HEK293T (cell line): ENCODE results near the gene KCND2.
"Not testable (repeated sequence)": the region's sequence is repeated elsewhere in the genome, so short reads cannot be mapped to it uniquely, and the experiment has no call there.

Source experiments
- CTCF ChIA-PET: fragments of 350-600 bp; formaldehyde crosslinking; extraction: SDS; loops from one replicate; lab custom pipeline; 2021; ENCODE audit warnings: antibody characterized with exemption, inconsistent platforms; lab: Yijun Ruan, JAX
- POLR2A ChIA-PET: fragments of 350-600 bp; formaldehyde crosslinking; extraction: SDS; loops from one replicate; lab custom pipeline; 2020; ENCODE audit warnings: antibody characterized with exemption, inconsistent platforms; lab: Yijun Ruan, JAX
- DNase-seq: peaks from one replicate; pipeline ENCODE4 v3.0.0; 2012; ENCODE audit warnings: mixed read lengths; ENCODE audit errors: extremely low spot score
- ARNT ChIP-seq: fragments of 450-650 bp; IDR thresholded peaks from 2 replicates; pipeline ENCODE4 v1.6.1; 2017; ENCODE audit warnings: mild to moderate bottlenecking
- BHLHE40 ChIP-seq: fragments of 450-650 bp; IDR thresholded peaks from 2 replicates; pipeline ENCODE4 v1.6.1; 2016; ENCODE audit warnings: mild to moderate bottlenecking, moderate library complexity, borderline replicate concordance
- CTBP1 ChIP-seq: fragments of 450-650 bp; IDR thresholded peaks from 2 replicates; pipeline ENCODE4 v1.6.1; 2016; ENCODE audit warnings: borderline replicate concordance
- ELF4 ChIP-seq: fragments of 450-650 bp; IDR thresholded peaks from 2 replicates; pipeline ENCODE4 v1.6.1; 2017; ENCODE audit warnings: antibody characterized with exemption
- FOXA1 ChIP-seq: fragments of 450-650 bp; IDR thresholded peaks from 2 replicates; pipeline ENCODE4 v1.6.1; 2016; ENCODE audit warnings: mild to moderate bottlenecking
- FOXK2 ChIP-seq: fragments of 450-650 bp; IDR thresholded peaks from 2 replicates; pipeline ENCODE4 v1.6.1; 2016; ENCODE audit warnings: mild to moderate bottlenecking
- FOXM1 ChIP-seq: fragments of 450-650 bp; IDR thresholded peaks from 2 replicates; pipeline ENCODE4 v1.6.1; 2017; ENCODE audit warnings: mild to moderate bottlenecking, borderline replicate concordance
- HDGF ChIP-seq: fragments of 450-650 bp; IDR thresholded peaks from 2 replicates; pipeline ENCODE4 v1.6.1; 2017; ENCODE audit warnings: antibody characterized with exemption, borderline replicate concordance
- L3MBTL2 ChIP-seq: fragments of 450-650 bp; conservative IDR thresholded peaks from 2 replicates; pipeline ENCODE4 v1.6.1; 2016; ENCODE audit warnings: mild to moderate bottlenecking
- LEF1 ChIP-seq: fragments of 450-650 bp; IDR thresholded peaks from 2 replicates; pipeline ENCODE4 v1.6.1; 2017; ENCODE audit warnings: mild to moderate bottlenecking, borderline replicate concordance
- NFRKB ChIP-seq: fragments of 450-650 bp; IDR thresholded peaks from 2 replicates; pipeline ENCODE4 v1.6.1; 2016; ENCODE audit warnings: mild to moderate bottlenecking, moderate library complexity
- PKNOX1 ChIP-seq: fragments of 450-650 bp; IDR thresholded peaks from 2 replicates; pipeline ENCODE4 v1.6.1; 2016
- SP1 ChIP-seq: fragments of 450-650 bp; IDR thresholded peaks from 2 replicates; pipeline ENCODE4 v1.6.1; 2017
- SUZ12 ChIP-seq: fragments of 450-650 bp; IDR thresholded peaks from 2 replicates; pipeline ENCODE4 v1.6.1; 2016; ENCODE audit warnings: mild to moderate bottlenecking
- TARDBP ChIP-seq: fragments of 450-650 bp; IDR thresholded peaks from 2 replicates; pipeline ENCODE4 v1.6.1; 2016
- ZNF384 ChIP-seq: fragments of 450-650 bp; IDR thresholded peaks from 2 replicates; pipeline ENCODE4 v1.6.1; 2016

KCND2 gene

GRCh38 chr7:120272701-120273475, at the start of gene KCND2:
TSS of gene KCND2 (plus strand) at chr7:120273175.
- CTCF ChIA-PET, result interaction anchor here (0.6 to 0.7 kb wide), 2 partner anchors 93 to 337 kb away, joined by 4 read pairs; no protein-coding TSS in a partner anchor
- DNase-seq, result peak; percentile 12
- TF ChIP-seq TARDBP (no peak), FOXM1 (no peak), BHLHE40 (no peak), SUZ12 (no peak), ELF4 (no peak), NFRKB (no peak), HDGF (no peak), FOXA1 (no peak), LEF1 (no peak), L3MBTL2 (no peak), PKNOX1 (no peak), ZNF384 (no peak), SP1 (no peak), ARNT (no peak), FOXK2 (no peak), CTBP1 (no peak)
- POLR2A ChIA-PET, result no interaction called here

- ChIA-PET POLR2A (no interaction called here), CTCF (no interaction called here)
- TF ChIP-seq ELF4 (no peak), BHLHE40 (no peak), HDGF (no peak), ARNT (no peak), SUZ12 (no peak), CTBP1 (no peak), ZNF384 (no peak), PKNOX1 (no peak), LEF1 (no peak), TARDBP (no peak), FOXK2 (no peak), FOXA1 (no peak), NFRKB (no peak), SP1 (no peak), FOXM1 (no peak), L3MBTL2 (no peak)
- DNase-seq, result no peak
Observed at GRCh38 chr7:120226188-120226587, 46.8 kb upstream of the KCND2 start.

GRCh38 chr7:120227255-120227654, 45.7 kb upstream of the KCND2 start:
- POLR2A ChIA-PET, result no interaction called here
- no peak for TF ChIP-seq ELF4
- DNase-seq, result no peak
- CTCF ChIA-PET, result interaction anchor here (0.6 kb wide), 1 partner anchor 1193 kb away, joined by 3 read pairs; no protein-coding TSS in a partner anchor

GRCh38 chr7:120229084-120229483, 43.9 kb upstream of the KCND2 start:
- ChIA-PET POLR2A (no interaction called here), CTCF (interaction anchor here (0.6 kb wide), 1 partner anchor 19 kb away, joined by 3 read pairs; no protein-coding TSS in a partner anchor)
- TF ChIP-seq FOXA1, result no peak
- no peak for DNase-seq

- no peak for TF ChIP-seq LEF1
- no peak for TF ChIP-seq FOXM1
- TF ChIP-seq NFRKB, result no peak
- no peak for TF ChIP-seq ELF4
- TF ChIP-seq TARDBP, result no peak
- TF ChIP-seq HDGF, result no peak
- TF ChIP-seq FOXK2, result no peak
- no peak for TF ChIP-seq PKNOX1
- TF ChIP-seq ARNT, result no peak
- ChIA-PET POLR2A (no interaction called here), CTCF (no interaction called here)
- DNase-seq, result no peak
Observed at GRCh38 chr7:120233338-120233737, 39.6 kb upstream of the KCND2 start.

- POLR2A ChIA-PET, DNase-seq, CTCF ChIA-PET: not testable (repeated sequence)
Observed at GRCh38 chr7:120240350-120240749, 32.6 kb upstream of the KCND2 start.

GRCh38 chr7:120241973-120242372, 31.0 kb upstream of the KCND2 start:
- TF ChIP-seq SP1, result no peak
- TF ChIP-seq BHLHE40, result no peak
- TF ChIP-seq HDGF, result no peak
- TF ChIP-seq ELF4, result no peak
- TF ChIP-seq CTBP1, result no peak
- no peak for TF ChIP-seq ARNT
- TF ChIP-seq FOXM1, result no peak
- no peak for TF ChIP-seq LEF1
- no peak for TF ChIP-seq PKNOX1
- no peak for TF ChIP-seq ZNF384
- no peak for TF ChIP-seq NFRKB
- no peak for TF ChIP-seq L3MBTL2
- no peak for TF ChIP-seq TARDBP
- TF ChIP-seq FOXA1, result no peak
- TF ChIP-seq FOXK2, result no peak
- no peak for TF ChIP-seq SUZ12
- ChIA-PET CTCF (no interaction called here), POLR2A (no interaction called here)
- DNase-seq, result no peak
